ENCODE measurements around the gene ZNF337. TPM values are rescaled to one million over a fixed set of nuclear protein-coding genes. Genes with fewer than 3 reads are reported as not detected.
"Not testable (repeated sequence)": the region's sequence is repeated elsewhere in the genome, so short reads cannot be mapped to it uniquely, and the experiment has no call there.

ZNF337 gene
- polyA plus RNA-seq, 1 donor from 2014 or later, result 10.3 TPM

- Mint-ChIP-seq H3K27me3 (no peaks in the 10 kb centered on the region), H3K9me3 (peaks cover 0 to 8% (median 3%) of the 10 kb centered on the region in 3 donors), H3K4me3 (peak overlapping the region; percentile 4 to 84 (median 30)), H3K27ac (peak overlapping the region in 2 of 3 donors; percentile 5 to 7), H3K4me1 (peaks cover 13 to 25% (median 19%) of the 10 kb centered on the region in 3 donors), H3K36me3 (peaks cover 11% of the 10 kb centered on the region)
Measured at GRCh38 chr20:25706793-25707192, 10.1 kb upstream of the ZNF337 start.

DNA sequence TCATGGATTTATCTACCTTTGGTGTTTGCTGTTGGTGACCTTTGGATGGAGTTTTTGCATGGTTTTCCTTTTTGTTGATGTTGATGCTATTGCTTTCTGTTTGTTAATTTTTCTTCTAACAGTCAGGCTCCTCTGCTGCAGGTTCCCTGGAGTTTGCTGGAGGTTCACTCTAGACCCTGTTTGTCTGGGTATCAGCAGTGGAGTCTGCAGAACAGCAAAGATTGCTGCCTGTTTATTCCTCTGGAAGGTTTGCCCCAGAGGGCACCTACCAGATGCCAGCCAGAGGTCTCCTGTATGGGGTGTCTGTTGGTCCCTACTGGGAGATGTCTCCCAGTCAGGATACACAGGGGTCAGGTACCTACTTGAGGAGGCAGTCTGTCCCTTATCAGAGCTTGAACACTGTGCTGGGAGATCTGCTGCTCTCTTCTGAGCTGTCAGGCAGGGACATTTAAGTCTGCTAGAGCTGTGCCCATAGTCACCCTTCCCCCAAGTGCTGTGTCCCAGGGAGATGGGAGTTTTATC is 9.2 kb upstream of the ZNF337 start:
- Mint-ChIP-seq H3K4me3 (no peak overlapping the region), H3K27ac (no peak overlapping the region)

DNA sequence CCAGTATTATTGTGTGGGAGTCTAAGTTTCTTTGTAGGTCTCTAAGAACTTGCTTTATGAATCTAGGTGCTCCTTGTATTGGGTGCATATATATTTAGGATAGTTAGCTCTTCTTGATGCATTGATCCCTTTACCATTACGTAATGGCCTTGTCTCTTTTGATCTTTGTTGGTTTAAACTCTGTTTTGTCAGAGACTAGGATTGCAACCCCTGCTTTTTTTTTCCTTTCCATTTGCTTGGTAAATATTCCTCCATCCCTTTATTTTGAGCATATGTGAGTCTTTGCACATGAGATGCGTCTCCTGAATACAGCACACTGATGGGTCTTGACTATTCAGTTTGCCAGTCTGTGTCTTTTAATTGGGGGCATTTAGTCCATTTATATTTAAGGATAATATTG is 7.7 kb upstream of the ZNF337 start:
- H3K27ac Mint-ChIP-seq, H3K36me3 Mint-ChIP-seq, H3K27me3 Mint-ChIP-seq, H3K4me3 Mint-ChIP-seq: not testable (repeated sequence)
- peaks cover 11 to 21% (median 19%) of the 10 kb centered on the region in 3 donors for H3K4me1 Mint-ChIP-seq
- peaks cover 4 to 10% (median 4%) of the 10 kb centered on the region in 3 donors for H3K9me3 Mint-ChIP-seq

More for the DNA sequence above, 9.2 kb upstream of the ZNF337 start:
- H3K4me1 Mint-ChIP-seq, result peaks cover 13 to 21% (median 19%) of the 10 kb centered on the region in 3 donors
- peaks cover 0 to 4% (median 0%) of the 10 kb centered on the region in 3 donors for H3K9me3 Mint-ChIP-seq
- H3K27me3 Mint-ChIP-seq, result no peaks in the 10 kb centered on the region
- H3K36me3 Mint-ChIP-seq, result peaks cover 11% of the 10 kb centered on the region

DNA sequence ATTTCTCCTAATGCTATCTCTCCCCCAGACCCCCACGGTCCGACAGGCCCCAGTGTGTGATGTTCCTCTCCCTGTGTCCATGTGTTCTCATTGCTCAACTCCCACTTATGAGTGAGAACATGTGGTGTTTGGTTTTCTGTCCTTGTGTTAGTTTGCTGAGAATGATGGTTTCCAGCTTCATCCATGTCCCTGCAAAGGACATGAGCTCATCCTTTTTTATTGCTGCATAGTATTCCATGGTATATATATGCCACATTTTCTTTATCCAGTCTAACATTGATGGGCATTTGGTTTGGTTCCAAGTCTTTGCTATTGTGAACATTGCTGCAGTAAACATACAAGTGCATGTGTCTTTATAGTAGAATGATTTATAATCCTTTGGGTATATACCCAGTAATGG is 4.2 kb upstream of the ZNF337 start:
- not testable (repeated sequence) for H3K36me3 Mint-ChIP-seq, H3K27me3 Mint-ChIP-seq, H3K9me3 Mint-ChIP-seq
- Mint-ChIP-seq H3K27ac (peak overlapping the region in 1 of 3 donors; percentile 40), H3K4me1 (peaks cover 6 to 17% (median 8%) of the 10 kb centered on the region in 3 donors), H3K4me3 (peak overlapping the region in 1 of 4 donors; percentile 28)

DNA sequence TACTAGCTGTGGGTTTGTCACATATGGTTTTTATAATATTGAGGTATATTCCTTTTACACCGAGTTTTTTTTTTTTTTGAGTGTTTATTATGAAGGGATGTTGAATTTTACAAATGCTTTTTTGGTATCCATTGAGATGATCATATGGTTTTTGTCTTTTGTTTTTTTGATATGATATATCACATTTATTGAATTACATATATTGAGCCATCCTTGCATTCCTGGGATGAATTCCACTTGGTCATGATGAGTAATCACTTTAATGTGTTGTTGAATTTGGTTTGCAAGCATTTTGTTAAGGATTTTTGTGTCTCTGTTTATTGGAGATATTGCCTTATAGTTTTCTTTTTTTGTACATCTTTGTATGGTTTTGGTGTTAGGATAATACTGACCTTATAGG is 3.3 kb upstream of the ZNF337 start:
- Mint-ChIP-seq H3K27ac (peak overlapping the region in 1 of 3 donors; percentile 40), H3K4me3 (peak overlapping the region in 1 of 4 donors; percentile 59)

DNA sequence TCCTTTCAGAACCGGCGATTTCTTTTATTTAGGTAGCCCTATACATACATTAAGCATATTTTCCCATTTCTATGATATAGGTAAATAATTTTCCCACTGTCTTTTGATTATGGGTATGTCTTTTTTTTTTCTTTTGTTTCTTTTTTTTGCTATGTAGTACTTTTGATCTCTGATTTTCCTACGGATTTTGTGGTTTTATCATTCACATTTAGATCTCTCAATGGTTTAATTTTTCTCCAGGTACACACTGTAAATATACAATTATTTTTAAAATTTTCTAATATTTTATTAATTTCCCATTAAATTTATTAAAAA is 436 bp upstream of the ZNF337 start:
- H3K36me3 Mint-ChIP-seq, result no peaks in the 10 kb centered on the region
- no peaks in the 10 kb centered on the region for H3K27me3 Mint-ChIP-seq
- H3K9me3 Mint-ChIP-seq, result peaks cover 4 to 6% (median 4%) of the 10 kb centered on the region in 3 donors
- H3K27ac Mint-ChIP-seq, result peak overlapping the region; percentile 86 to 96 (median 88)
- H3K4me1 Mint-ChIP-seq, result peaks cover 14 to 21% (median 19%) of the 10 kb centered on the region in 3 donors
- peak overlapping the region; percentile 93 to 100 (median 98) for H3K4me3 Mint-ChIP-seq

More for the DNA sequence above, 3.3 kb upstream of the ZNF337 start:
- Mint-ChIP-seq H3K4me1 (peaks cover 6 to 9% (median 8%) of the 10 kb centered on the region in 3 donors), H3K36me3 (peaks cover 2% of the 10 kb centered on the region), H3K9me3 (peaks cover 4 to 8% (median 4%) of the 10 kb centered on the region in 3 donors), H3K27me3 (no peaks in the 10 kb centered on the region)

GRCh38 chr20:25695532-25696370 is 902 bp downstream of the ZNF337 start:
- peaks cover 18 to 31% (median 24%) of the 10 kb centered on the region in 3 donors for H3K4me1 Mint-ChIP-seq

DNA sequence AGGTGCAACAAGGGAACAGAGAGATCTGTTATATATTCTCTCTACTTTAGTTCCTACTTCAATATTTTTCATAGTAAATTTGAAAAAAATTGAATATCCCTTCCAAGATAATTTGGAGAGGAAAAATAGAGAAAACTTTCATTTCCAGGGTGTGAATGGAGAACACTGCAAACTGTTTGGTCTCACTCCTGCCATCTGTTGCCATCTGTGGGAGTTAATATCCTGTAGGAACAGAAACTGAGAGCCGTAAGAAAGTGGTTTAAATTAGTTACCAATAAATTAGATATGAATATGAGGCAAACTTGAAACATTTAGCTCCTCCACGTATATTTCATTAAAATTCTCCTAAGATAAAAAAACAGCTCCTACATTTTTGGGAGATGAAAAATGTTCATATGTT is 4.2 kb downstream of the ZNF337 start:
- H3K27me3 Mint-ChIP-seq, result no peaks in the 10 kb centered on the region
- H3K4me3 Mint-ChIP-seq, result peak overlapping the region in 1 of 4 donors; percentile 60
- H3K9me3 Mint-ChIP-seq, result no peaks in the 10 kb centered on the region
- H3K36me3 Mint-ChIP-seq, result peaks cover 3% of the 10 kb centered on the region
- peaks cover 19 to 28% (median 26%) of the 10 kb centered on the region in 3 donors for H3K4me1 Mint-ChIP-seq
- peak overlapping the region in 1 of 3 donors; percentile 58 for H3K27ac Mint-ChIP-seq

More at GRCh38 chr20:25695532-25696370, 902 bp downstream of the ZNF337 start:
- Mint-ChIP-seq H3K27ac (peak overlapping the region; percentile 67 to 86 (median 83)), H3K27me3 (no peaks in the 10 kb centered on the region), H3K4me3 (peak overlapping the region; percentile 93 to 100 (median 98)), H3K36me3 (no peaks in the 10 kb centered on the region), H3K9me3 (peaks cover 4 to 6% (median 4%) of the 10 kb centered on the region in 3 donors)

DNA sequence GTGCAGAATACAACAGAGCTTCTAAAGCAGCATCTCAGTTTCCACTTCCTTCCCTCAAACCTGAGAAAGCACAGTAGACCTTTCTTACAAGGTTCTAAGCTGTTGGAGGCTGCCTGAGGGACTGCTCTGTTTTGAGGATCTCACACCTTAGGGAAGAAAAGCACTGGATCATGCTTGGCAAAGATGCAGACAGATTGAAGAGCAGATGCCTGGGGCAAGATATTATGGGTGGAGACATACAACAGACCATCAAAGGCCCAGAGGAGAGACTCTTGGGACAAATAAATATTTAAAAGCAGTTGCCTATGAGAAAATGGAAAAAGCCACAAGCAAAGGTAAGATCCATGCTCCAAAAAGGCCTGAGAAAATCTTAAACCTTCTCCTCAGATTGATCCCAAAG is 6.2 kb downstream of the ZNF337 start:
- Mint-ChIP-seq H3K27ac (peak overlapping the region in 1 of 3 donors; percentile 29), H3K9me3 (no peaks in the 10 kb centered on the region), H3K36me3 (peaks cover 5% of the 10 kb centered on the region), H3K27me3 (no peaks in the 10 kb centered on the region), H3K4me1 (peaks cover 20 to 28% (median 20%) of the 10 kb centered on the region in 3 donors), H3K4me3 (peak overlapping the region in 1 of 4 donors; percentile 39)

DNA sequence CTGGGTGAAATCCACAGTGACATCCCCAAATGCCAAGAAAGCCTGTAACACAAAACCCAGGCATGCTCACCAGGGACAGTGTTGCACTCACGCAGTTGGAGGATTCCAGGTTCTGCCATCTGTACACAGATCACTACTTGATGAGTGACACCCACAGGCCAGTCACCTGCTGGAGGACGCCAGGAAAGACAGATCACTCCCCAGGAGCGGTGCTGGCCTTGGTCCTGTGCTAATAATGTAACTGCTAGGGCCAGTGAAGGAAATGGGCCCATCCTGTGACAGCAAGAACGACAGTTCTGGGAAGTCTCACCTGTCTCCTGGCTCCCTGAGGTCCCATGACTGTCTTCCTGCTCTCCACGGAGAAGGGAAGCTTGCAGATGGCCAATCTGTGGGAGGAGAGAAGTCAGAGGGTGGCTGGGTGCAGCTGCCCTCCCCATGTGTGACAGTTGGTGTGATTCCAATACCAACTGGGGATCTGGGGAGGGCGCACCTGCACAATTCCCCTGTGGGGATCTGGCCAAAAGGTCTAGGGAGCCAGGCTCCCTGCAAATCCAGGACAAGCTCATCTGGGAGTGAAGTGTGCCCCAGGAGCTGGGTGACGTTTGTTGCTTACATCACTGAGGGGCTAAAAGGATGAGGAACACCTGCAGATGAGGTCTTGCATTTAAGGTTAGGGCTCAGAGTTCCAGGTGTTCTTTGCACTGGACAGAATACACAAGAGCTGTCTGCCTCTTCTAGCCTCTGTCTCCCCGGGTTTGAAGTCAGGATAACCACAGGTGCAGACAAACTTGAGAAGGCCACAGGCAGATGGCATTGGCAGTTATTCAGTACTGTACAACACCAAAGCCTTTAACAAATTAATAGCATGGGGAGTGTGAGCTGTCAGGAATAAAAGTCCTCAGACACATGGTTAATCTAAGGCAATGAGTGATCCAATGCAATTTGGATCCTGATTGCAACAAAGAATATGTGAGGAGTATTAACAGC is 10.3 kb downstream of the ZNF337 start:
- no peak overlapping the region for H3K27ac Mint-ChIP-seq
- H3K27me3 Mint-ChIP-seq, result no peaks in the 10 kb centered on the region
- peaks cover 14 to 20% (median 16%) of the 10 kb centered on the region in 3 donors for H3K4me1 Mint-ChIP-seq
- H3K9me3 Mint-ChIP-seq, result no peaks in the 10 kb centered on the region
- peaks cover 7% of the 10 kb centered on the region for H3K36me3 Mint-ChIP-seq
- peak overlapping the region in 1 of 4 donors; percentile 34 for H3K4me3 Mint-ChIP-seq

DNA sequence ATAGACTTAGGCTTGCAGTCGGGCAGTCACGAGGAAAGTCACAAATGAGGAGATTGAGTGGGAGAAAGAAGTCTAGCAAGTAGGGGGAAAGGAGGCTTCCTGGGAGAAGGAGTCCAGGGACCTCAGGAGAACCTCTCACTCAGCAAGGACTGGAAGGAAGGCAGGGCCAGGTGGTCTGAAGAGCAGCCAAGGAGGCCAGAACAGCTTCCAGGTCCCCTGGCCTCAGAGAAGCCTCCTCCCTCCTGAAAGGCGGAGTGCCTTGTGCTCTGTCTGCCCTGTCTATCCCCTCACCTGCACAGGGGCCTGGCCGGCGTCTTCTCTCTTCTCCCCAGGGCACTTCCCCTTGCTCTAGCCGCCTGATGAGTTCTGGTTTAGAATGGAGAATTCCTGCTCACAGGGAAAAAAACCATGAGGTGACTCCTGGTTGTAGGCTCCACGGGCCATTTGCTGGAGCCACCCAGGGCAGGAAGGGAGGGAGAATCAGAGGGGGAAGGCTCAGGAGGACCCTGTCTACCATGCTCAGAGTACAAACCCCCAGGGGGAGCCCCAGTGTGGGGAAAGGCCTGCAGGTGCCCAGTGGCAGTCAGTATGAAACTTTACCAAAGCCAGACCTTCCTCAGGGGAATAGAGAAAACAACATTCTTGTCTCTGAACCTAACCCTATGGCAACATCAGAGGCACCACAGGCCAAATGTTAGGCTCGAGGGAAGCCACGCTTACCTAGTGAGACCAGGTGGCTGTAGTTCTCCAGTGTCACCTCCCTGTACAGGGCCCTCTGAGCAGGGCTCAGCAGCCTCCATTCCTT is 11.2 kb downstream of the ZNF337 start:
- peaks cover 10 to 17% (median 10%) of the 10 kb centered on the region in 3 donors for H3K4me1 Mint-ChIP-seq
- H3K27ac Mint-ChIP-seq, result peak overlapping the region in 1 of 3 donors; percentile 62
- no peaks in the 10 kb centered on the region for H3K27me3 Mint-ChIP-seq
- H3K9me3 Mint-ChIP-seq, result no peaks in the 10 kb centered on the region
- H3K36me3 Mint-ChIP-seq, result peaks cover 10% of the 10 kb centered on the region
- peak overlapping the region in 1 of 4 donors; percentile 20 for H3K4me3 Mint-ChIP-seq

DNA sequence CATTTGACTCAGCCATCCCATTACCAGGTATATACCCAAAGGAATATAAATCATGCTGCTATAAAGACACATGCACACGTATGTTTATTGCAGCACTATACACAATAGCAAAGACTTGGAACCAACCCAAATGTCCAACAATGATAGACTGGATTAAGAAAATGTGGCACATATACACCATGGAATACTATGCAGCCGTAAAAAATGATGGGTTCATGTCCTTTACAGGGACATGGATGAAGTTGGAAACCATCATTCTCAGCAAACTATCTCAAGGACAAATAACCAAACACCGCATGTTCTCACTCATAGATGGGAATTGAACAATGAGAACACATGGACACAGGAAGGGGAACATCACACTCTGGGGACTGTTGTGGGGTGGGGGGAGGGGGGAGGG is 12.8 kb downstream of the ZNF337 start:
- not testable (repeated sequence) for H3K4me3 Mint-ChIP-seq, H3K27ac Mint-ChIP-seq, H3K27me3 Mint-ChIP-seq, H3K9me3 Mint-ChIP-seq
- peaks cover 15% of the 10 kb centered on the region for H3K36me3 Mint-ChIP-seq
- H3K4me1 Mint-ChIP-seq, result peaks cover 9 to 17% (median 10%) of the 10 kb centered on the region in 3 donors

- H3K9me3 Mint-ChIP-seq, result no peaks in the 10 kb centered on the region
- H3K36me3 Mint-ChIP-seq, result peaks cover 22% of the 10 kb centered on the region
- no peak overlapping the region for H3K4me3 Mint-ChIP-seq
- no peak overlapping the region for H3K27ac Mint-ChIP-seq
- H3K27me3 Mint-ChIP-seq, result no peaks in the 10 kb centered on the region
- H3K4me1 Mint-ChIP-seq, result peaks cover 9 to 17% (median 10%) of the 10 kb centered on the region in 3 donors
Measured at GRCh38 chr20:25683050-25683449, 13.6 kb downstream of the ZNF337 start.
